K562 (cell line): ENCODE data around the gene RAB5A. TPM values are rescaled to one million over a fixed set of nuclear protein-coding genes. Genes with fewer than 3 reads are reported as not detected.

Experiments
- CREM ChIP-seq: IDR thresholded peaks from 2 replicates; pipeline ENCODE4 v1.6.1; 2014; ENCODE audit warnings: antibody characterized with exemption, low read depth
- FOXK2 ChIP-seq, 2 experiments: fragments of 450-650 bp; IDR thresholded peaks in 1 of 2; conservative IDR thresholded peaks in 1 of 2; 2 replicates each; pipeline ENCODE4 v1.6.1; 2016; ENCODE audit warnings: low read depth in 2 of 2, mild to moderate bottlenecking in 1 of 2
- GABPB1 ChIP-seq: sonication (generic); formaldehyde crosslinking; IDR thresholded peaks from 2 replicates; pipeline ENCODE4 v1.8.0; 2022; ENCODE audit warnings: mild to moderate bottlenecking, missing genetic modification reagents
- GATA2 ChIP-seq: sonication (generic); formaldehyde crosslinking; IDR thresholded peaks from 2 replicates; pipeline ENCODE4 v1.4.0; 2020; ENCODE audit warnings: mild to moderate bottlenecking, missing genetic modification reagents
- GATAD2A ChIP-seq: fragments of 450-650 bp; IDR thresholded peaks from 2 replicates; pipeline ENCODE4 v1.6.1; 2017
- HDGF ChIP-seq: fragments of 450-650 bp; IDR thresholded peaks from 2 replicates; pipeline ENCODE4 v1.6.1; 2016
- LEF1 ChIP-seq: fragments of 450-650 bp; IDR thresholded peaks from 2 replicates; pipeline ENCODE4 v1.6.1; 2016; ENCODE audit warnings: mild to moderate bottlenecking
- MAZ ChIP-seq, 2 experiments: fragments of 450-650 bp in 1 of 2; sonication (generic) in 1 of 2; formaldehyde crosslinking; IDR thresholded peaks in 1 of 2; conservative IDR thresholded peaks in 1 of 2; 2 replicates each; pipeline versions ENCODE4 v1.4.0 to v1.5.0; 2020; ENCODE audit warnings: mild to moderate bottlenecking in 1 of 2, missing genetic modification reagents in 1 of 2
- MEF2D ChIP-seq: conservative IDR thresholded peaks from 2 replicates; pipeline ENCODE4 v1.6.1; 2016; ENCODE audit warnings: low read depth, missing genetic modification characterization, missing compliant biosample characterization
- NFYB ChIP-seq: IDR thresholded peaks from 2 replicates; pipeline ENCODE4 v1.6.1; 2011; ENCODE audit warnings: mild to moderate bottlenecking, moderate library complexity; ENCODE audit not compliant: insufficient read length; ENCODE audit errors: extremely low read depth
- OTX1 ChIP-seq: fragments of 450-650 bp; formaldehyde crosslinking; IDR thresholded peaks from 2 replicates; pipeline ENCODE4 v1.4.0; 2022; ENCODE audit warnings: mild to moderate bottlenecking
- SIRT6 ChIP-seq: IDR thresholded peaks from one replicate; pipeline ENCODE4 v1.6.1; 2012; ENCODE audit warnings: low read depth, mild to moderate bottlenecking, control low read depth, inconsistent platforms, low read length, moderate library complexity
- ZFPM2 ChIP-seq: fragments of 250-450 bp; sonication (Bioruptor Pico); IDR thresholded peaks from 2 replicates; pipeline ENCODE4 v1.5.1; 2022; ENCODE audit warnings: mild to moderate bottlenecking
- ZNF316 ChIP-seq: fragments of 450-650 bp; IDR thresholded peaks from 2 replicates; pipeline ENCODE4 v1.6.1; 2016
- polyA plus RNA-seq, 8 experiments: library from polyadenylated mRNA; depleted of rRNA in 4 of 8; stranded (reverse) in 5 of 8; unstranded in 3 of 8; fragments of >200 nt; fragmentation: Nextera tagmentation in 2 of 8; fragmentation: Illumina TruSeq in 1 of 8; extraction: Ambion mirVana in 2 of 8; extraction: Trizol in 1 of 8; gene quantifications; 2 replicates each; pipeline versions ENCODE4 v1.2.1 to v1.2.3, GENCODE V29; 2011 to 2014; ENCODE audit warnings: inconsistent platforms in 1 of 8, missing spikeins in 1 of 8
- total RNA-seq, 7 experiments: library from RNA; depleted of rRNA in 6 of 7; stranded (reverse); fragments of >200 nt in 6 of 7; fragmentation: Illumina TruSeq in 2 of 7; extraction: Trizol in 2 of 7; gene quantifications; 2 replicates each; pipeline versions ENCODE4 v1.2.1 to v1.2.3, GENCODE V29; 2011 to 2021; ENCODE audit warnings: low replicate concordance in 1 of 7
- TF ChIP-seq, protein P1 (sequence below): fragments of 450-650 bp; IDR thresholded peaks from 2 replicates; pipeline ENCODE4 v1.6.1; 2016
- TF ChIP-seq, protein P2 (sequence below), 3 experiments: fragments of 200-800 bp in 1 of 3; fragments of 250-450 bp in 1 of 3; fragments of 450-650 bp in 1 of 3; sonication (Bioruptor Pico) in 1 of 3; sonication (Bioruptor generic) in 1 of 3; formaldehyde crosslinking in 1 of 3; IDR thresholded peaks; 2 replicates each; pipeline versions ENCODE4 v1.6.1 to v1.8.0; 2016 to 2022; ENCODE audit warnings: mild to moderate bottlenecking in 2 of 3, missing genetic modification characterization in 2 of 3, missing compliant biosample characterization in 1 of 3, moderate library complexity in 1 of 3
- TF ChIP-seq, protein P3 (sequence below): fragments of 450-650 bp; formaldehyde crosslinking; IDR thresholded peaks from 2 replicates; pipeline ENCODE4 v1.4.0; 2022; ENCODE audit warnings: missing genetic modification characterization
- TF ChIP-seq, protein P4 (sequence below): sonication (generic); formaldehyde crosslinking; IDR thresholded peaks from 2 replicates; pipeline ENCODE4 v1.8.1; 2023; ENCODE audit warnings: missing genetic modification reagents, mild to moderate bottlenecking, borderline replicate concordance

RAB5A gene
- total and polyA plus RNA-seq, 9 of the 15 experiments (the other 6 are each of a cell fraction or from before 2014, with no cell fraction given): 28.3 to 64.2 (median 49.0) TPM

DNA sequence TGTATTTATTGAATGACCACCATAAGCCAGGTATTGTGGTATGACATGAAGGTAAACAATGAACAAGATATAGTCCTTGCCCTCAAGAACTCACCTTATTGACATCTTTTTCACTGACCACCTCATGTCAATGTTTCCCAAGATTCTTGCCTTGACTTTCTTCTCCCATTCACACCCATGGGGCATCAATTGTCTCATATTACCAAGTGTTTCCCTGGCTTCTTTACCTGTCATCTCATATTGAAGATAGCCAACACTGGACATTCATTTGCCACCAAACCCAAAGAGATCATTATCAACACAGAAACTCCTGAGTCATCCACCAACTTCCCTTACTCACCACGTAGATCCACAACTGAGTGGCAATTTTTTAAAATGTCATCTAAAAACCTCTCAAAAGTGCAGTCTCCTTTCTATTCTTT is 15.1 kb upstream of the RAB5A start (continued):
- TF ChIP-seq MEF2D (tag) (0 out of 2 replicates have a peak, but pooled peaks have one; percentile 31), MAZ (CRISPR knock-in tag; conservative IDR thresholded peaks at IDR 0.05 in 1 of 2, IDR thresholded peaks at IDR 0.05 in 1 of 2) (peak in 1 of 2 experiments; percentile 16; a peak in 1 of 4 replicates), SIRT6 (no peak), CREM (peak; percentile 47; the same call in 1 of the 2 replicates), GATA2 (CRISPR knock-in tag) (peak; percentile 79), ZFPM2 (CRISPR knock-in tag) (no peak), LEF1 (peak; percentile 58), ZNF316 (peak; percentile 99), FOXK2 (conservative IDR thresholded peaks at IDR 0.05 in 1 of 2, IDR thresholded peaks at IDR 0.05 in 1 of 2; ENCODE audit: low read depth in 2 of 2) (peak; percentile 77 to 78), OTX1 (CRISPR knock-in tag) (peak; percentile 43; the same call in 1 of the 2 replicates), GABPB1 (CRISPR knock-in tag) (no peak), HDGF (no peak), GATAD2A (peak; percentile 89; the same call in 1 of the 2 replicates), NFYB (no peak)
- TF ChIP-seq, protein P1, sequence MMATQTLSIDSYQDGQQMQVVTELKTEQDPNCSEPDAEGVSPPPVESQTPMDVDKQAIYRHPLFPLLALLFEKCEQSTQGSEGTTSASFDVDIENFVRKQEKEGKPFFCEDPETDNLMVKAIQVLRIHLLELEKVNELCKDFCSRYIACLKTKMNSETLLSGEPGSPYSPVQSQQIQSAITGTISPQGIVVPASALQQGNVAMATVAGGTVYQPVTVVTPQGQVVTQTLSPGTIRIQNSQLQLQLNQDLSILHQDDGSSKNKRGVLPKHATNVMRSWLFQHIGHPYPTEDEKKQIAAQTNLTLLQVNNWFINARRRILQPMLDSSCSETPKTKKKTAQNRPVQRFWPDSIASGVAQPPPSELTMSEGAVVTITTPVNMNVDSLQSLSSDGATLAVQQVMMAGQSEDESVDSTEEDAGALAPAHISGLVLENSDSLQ: peak; percentile 74
- TF ChIP-seq, protein P2, sequence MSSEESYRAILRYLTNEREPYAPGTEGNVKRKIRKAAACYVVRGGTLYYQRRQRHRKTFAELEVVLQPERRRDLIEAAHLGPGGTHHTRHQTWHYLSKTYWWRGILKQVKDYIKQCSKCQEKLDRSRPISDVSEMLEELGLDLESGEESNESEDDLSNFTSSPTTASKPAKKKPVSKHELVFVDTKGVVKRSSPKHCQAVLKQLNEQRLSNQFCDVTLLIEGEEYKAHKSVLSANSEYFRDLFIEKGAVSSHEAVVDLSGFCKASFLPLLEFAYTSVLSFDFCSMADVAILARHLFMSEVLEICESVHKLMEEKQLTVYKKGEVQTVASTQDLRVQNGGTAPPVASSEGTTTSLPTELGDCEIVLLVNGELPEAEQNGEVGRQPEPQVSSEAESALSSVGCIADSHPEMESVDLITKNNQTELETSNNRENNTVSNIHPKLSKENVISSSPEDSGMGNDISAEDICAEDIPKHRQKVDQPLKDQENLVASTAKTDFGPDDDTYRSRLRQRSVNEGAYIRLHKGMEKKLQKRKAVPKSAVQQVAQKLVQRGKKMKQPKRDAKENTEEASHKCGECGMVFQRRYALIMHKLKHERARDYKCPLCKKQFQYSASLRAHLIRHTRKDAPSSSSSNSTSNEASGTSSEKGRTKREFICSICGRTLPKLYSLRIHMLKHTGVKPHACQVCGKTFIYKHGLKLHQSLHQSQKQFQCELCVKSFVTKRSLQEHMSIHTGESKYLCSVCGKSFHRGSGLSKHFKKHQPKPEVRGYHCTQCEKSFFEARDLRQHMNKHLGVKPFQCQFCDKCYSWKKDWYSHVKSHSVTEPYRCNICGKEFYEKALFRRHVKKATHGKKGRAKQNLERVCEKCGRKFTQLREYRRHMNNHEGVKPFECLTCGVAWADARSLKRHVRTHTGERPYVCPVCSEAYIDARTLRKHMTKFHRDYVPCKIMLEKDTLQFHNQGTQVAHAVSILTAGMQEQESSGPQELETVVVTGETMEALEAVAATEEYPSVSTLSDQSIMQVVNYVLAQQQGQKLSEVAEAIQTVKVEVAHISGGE (CRISPR knock-in tag; IDR thresholded peaks at IDR 0.05): no peak; a peak in 1 of 6 replicates
- TF ChIP-seq, protein P3, sequence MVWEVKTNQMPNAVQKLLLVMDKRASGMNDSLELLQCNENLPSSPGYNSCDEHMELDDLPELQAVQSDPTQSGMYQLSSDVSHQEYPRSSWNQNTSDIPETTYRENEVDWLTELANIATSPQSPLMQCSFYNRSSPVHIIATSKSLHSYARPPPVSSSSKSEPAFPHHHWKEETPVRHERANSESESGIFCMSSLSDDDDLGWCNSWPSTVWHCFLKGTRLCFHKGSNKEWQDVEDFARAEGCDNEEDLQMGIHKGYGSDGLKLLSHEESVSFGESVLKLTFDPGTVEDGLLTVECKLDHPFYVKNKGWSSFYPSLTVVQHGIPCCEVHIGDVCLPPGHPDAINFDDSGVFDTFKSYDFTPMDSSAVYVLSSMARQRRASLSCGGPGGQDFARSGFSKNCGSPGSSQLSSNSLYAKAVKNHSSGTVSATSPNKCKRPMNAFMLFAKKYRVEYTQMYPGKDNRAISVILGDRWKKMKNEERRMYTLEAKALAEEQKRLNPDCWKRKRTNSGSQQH: 0 out of 2 replicates have a peak, but pooled peaks have one; percentile 21
- TF ChIP-seq, protein P4, sequence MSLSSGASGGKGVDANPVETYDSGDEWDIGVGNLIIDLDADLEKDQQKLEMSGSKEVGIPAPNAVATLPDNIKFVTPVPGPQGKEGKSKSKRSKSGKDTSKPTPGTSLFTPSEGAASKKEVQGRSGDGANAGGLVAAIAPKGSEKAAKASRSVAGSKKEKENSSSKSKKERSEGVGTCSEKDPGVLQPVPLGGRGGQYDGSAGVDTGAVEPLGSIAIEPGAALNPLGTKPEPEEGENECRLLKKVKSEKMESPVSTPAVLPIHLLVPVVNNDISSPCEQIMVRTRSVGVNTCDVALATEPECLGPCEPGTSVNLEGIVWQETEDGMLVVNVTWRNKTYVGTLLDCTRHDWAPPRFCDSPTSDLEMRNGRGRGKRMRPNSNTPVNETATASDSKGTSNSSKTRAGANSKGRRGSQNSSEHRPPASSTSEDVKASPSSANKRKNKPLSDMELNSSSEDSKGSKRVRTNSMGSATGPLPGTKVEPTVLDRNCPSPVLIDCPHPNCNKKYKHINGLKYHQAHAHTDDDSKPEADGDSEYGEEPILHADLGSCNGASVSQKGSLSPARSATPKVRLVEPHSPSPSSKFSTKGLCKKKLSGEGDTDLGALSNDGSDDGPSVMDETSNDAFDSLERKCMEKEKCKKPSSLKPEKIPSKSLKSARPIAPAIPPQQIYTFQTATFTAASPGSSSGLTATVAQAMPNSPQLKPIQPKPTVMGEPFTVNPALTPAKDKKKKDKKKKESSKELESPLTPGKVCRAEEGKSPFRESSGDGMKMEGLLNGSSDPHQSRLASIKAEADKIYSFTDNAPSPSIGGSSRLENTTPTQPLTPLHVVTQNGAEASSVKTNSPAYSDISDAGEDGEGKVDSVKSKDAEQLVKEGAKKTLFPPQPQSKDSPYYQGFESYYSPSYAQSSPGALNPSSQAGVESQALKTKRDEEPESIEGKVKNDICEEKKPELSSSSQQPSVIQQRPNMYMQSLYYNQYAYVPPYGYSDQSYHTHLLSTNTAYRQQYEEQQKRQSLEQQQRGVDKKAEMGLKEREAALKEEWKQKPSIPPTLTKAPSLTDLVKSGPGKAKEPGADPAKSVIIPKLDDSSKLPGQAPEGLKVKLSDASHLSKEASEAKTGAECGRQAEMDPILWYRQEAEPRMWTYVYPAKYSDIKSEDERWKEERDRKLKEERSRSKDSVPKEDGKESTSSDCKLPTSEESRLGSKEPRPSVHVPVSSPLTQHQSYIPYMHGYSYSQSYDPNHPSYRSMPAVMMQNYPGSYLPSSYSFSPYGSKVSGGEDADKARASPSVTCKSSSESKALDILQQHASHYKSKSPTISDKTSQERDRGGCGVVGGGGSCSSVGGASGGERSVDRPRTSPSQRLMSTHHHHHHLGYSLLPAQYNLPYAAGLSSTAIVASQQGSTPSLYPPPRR (CRISPR knock-in tag): no peak
